Osteoblast (primary cell): ENCODE measurements around the gene MEGF11. TPM values are rescaled to one million over a fixed set of nuclear protein-coding genes. Genes with fewer than 3 reads are reported as not detected.

Experiments
- DNase-seq: peaks from one replicate; pipeline ENCODE4 v3.0.0; 2011; ENCODE audit warnings: low spot score, mixed read lengths; ENCODE audit not compliant: insufficient read length; ENCODE audit errors: missing footprints
- H2AFZ ChIP-seq: 2 replicates; pipeline ENCODE4 v1.6.0; 2011; ENCODE audit warnings: mild to moderate bottlenecking, low read length
- H3K27ac ChIP-seq: 2 replicates; pipeline ENCODE4 v1.5.1; 2011; ENCODE audit warnings: mild to moderate bottlenecking, low read depth, low read length, moderate library complexity
- H3K27me3 ChIP-seq: 2 replicates; pipeline ENCODE4 v1.6.0; 2012; ENCODE audit warnings: mild to moderate bottlenecking, control low read depth, inconsistent platforms, low read length, moderate library complexity; ENCODE audit not compliant: insufficient read depth
- H3K36me3 ChIP-seq: 2 replicates; pipeline ENCODE4 v1.5.1; 2011; ENCODE audit warnings: mild to moderate bottlenecking, low read length, control low read depth, moderate library complexity; ENCODE audit not compliant: insufficient read depth
- H3K4me1 ChIP-seq: 2 replicates; pipeline ENCODE4 v1.5.1; 2011; ENCODE audit warnings: mild to moderate bottlenecking, low read length, control low read depth, moderate library complexity; ENCODE audit not compliant: insufficient read depth
- H3K4me2 ChIP-seq: 2 replicates; pipeline ENCODE4 v1.6.0; 2011; ENCODE audit warnings: mild to moderate bottlenecking, low read length; ENCODE audit not compliant: insufficient read depth
- H3K4me3 ChIP-seq: fragments of 200-600 bp; sonication (generic); 3 replicates; pipeline ENCODE4 v1.5.1; 2012; ENCODE audit warnings: mild to moderate bottlenecking, low read length, inconsistent platforms; ENCODE audit not compliant: insufficient read depth
- H3K79me2 ChIP-seq: 2 replicates; pipeline ENCODE4 v1.6.0; 2012; ENCODE audit warnings: mild to moderate bottlenecking, low read length, control low read depth, inconsistent platforms; ENCODE audit not compliant: insufficient read depth
- H3K9me3 ChIP-seq: 2 replicates; pipeline ENCODE4 v1.5.1; 2011; ENCODE audit warnings: low read depth, low read length, control low read depth
- H4K20me1 ChIP-seq: 2 replicates; pipeline ENCODE4 v1.6.0; 2012; ENCODE audit warnings: mild to moderate bottlenecking, low read length, control low read depth; ENCODE audit not compliant: insufficient read depth
- total RNA-seq: library from RNA; depleted of rRNA; stranded (reverse); fragments of >200 nt; gene quantifications from 2 replicates; pipeline ENCODE4 v1.2.3, GENCODE V29; 2012
- TF ChIP-seq, protein P1 (sequence below): IDR thresholded peaks from 2 replicates; pipeline ENCODE4 v1.5.1; 2011; ENCODE audit warnings: mild to moderate bottlenecking, low read depth, low read length, moderate library complexity; ENCODE audit errors: extremely low read depth

Gene MEGF11
- total RNA-seq, 1 donor: not detected

DNA sequence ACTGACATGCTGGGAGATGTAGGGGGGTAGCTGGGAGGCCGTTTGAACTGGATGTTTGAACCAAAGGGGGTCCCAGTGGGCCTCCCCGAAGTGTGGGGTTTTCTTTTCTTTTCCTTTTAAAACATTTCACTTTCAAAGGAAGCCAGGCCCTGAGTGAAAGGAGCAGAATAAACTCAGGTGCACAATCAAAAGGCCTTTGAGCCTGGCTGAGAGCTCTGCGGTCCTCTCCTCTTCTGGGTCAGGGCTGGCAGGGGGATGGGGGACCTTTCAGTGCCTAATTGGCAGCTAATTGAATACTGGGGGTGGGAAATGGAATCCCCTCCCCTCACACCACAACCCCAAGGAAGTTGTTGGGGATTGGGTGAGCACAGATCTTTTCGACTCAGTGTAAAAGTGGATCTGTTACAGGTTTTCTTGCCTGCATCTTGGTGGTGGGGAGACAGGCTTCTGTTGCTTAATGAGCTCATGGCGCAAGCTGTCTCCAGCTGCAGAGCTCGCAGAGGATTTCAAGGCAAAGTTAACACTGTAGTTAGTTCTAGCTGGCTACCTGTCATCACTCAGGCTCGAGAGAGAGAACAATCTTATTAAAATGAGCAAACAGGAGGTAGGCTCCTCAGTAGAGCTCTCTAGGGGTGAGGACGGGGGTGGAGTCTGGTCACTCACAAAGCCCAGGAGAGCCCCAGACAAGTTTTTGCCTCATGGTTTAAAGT is 251.7 kb downstream of the MEGF11 start:
- TF ChIP-seq, protein P1, sequence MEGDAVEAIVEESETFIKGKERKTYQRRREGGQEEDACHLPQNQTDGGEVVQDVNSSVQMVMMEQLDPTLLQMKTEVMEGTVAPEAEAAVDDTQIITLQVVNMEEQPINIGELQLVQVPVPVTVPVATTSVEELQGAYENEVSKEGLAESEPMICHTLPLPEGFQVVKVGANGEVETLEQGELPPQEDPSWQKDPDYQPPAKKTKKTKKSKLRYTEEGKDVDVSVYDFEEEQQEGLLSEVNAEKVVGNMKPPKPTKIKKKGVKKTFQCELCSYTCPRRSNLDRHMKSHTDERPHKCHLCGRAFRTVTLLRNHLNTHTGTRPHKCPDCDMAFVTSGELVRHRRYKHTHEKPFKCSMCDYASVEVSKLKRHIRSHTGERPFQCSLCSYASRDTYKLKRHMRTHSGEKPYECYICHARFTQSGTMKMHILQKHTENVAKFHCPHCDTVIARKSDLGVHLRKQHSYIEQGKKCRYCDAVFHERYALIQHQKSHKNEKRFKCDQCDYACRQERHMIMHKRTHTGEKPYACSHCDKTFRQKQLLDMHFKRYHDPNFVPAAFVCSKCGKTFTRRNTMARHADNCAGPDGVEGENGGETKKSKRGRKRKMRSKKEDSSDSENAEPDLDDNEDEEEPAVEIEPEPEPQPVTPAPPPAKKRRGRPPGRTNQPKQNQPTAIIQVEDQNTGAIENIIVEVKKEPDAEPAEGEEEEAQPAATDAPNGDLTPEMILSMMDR: no peak
- H3K4me2 ChIP-seq: no peak overlapping the region
- no peaks in the 10 kb centered on the region for H3K36me3 ChIP-seq
- H3K4me1 ChIP-seq: no peaks in the 10 kb centered on the region
- H3K79me2 ChIP-seq: no peaks in the 10 kb centered on the region
- no peak for DNase-seq
- H4K20me1 ChIP-seq: no peaks in the 10 kb centered on the region
- peaks cover 3% of the 10 kb centered on the region for H3K27me3 ChIP-seq
- no peak overlapping the region for H3K27ac ChIP-seq
- no peak overlapping the region for H2AFZ ChIP-seq
- no peaks in the 10 kb centered on the region for H3K9me3 ChIP-seq
- no peak overlapping the region for H3K4me3 ChIP-seq

DNA sequence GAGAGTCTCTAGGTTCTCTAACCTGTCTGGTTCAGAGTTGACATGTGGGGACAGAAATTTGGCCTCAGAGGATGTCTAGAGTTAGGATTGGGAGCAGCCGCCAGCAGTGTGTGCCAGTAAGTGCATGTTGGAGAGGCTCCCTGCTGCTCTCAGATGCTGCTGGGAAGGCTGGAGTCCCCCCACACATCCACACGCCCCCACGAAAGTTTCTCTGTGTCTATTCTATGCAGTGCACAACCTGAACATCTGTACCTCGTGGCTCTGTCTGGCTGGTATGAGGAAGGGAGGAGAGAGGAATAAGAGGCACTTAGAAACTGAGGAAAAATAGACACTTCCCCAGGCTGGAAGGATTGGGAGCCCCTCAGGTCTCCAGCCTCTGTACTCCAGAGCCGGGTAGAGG is 252.5 kb downstream of the MEGF11 start:
- no peaks in the 10 kb centered on the region for H3K9me3 ChIP-seq
- no peak overlapping the region for H3K4me3 ChIP-seq
- no peaks in the 10 kb centered on the region for H4K20me1 ChIP-seq
- no peak overlapping the region for H3K27ac ChIP-seq
- no peak overlapping the region for H3K4me2 ChIP-seq
- H3K79me2 ChIP-seq: no peaks in the 10 kb centered on the region
- TF ChIP-seq, protein P1: no peak
- no peak for DNase-seq
- H3K27me3 ChIP-seq: peaks cover 3% of the 10 kb centered on the region
- H3K36me3 ChIP-seq: no peaks in the 10 kb centered on the region
- no peak overlapping the region for H2AFZ ChIP-seq
- no peaks in the 10 kb centered on the region for H3K4me1 ChIP-seq

GRCh38 chr15:65998486-65998885 is 255.1 kb downstream of the MEGF11 start:
- Histone ChIP-seq H3K79me2 (no peaks in the 10 kb centered on the region), H4K20me1 (no peaks in the 10 kb centered on the region), H3K36me3 (no peaks in the 10 kb centered on the region), H3K9me3 (no peaks in the 10 kb centered on the region), H3K27me3 (peaks cover 16% of the 10 kb centered on the region), H3K4me3 (no peak overlapping the region), H3K27ac (no peak overlapping the region), H2AFZ (no peak overlapping the region), H3K4me2 (no peak overlapping the region), H3K4me1 (no peaks in the 10 kb centered on the region)
- DNase-seq: no peak
- TF ChIP-seq, protein P1: no peak

GRCh38 chr15:65996901-65997300 is 256.6 kb downstream of the MEGF11 start:
- Histone ChIP-seq H3K36me3 (no peaks in the 10 kb centered on the region), H3K27ac (no peak overlapping the region), H2AFZ (no peak overlapping the region), H3K4me3 (no peak overlapping the region), H3K4me2 (no peak overlapping the region), H3K4me1 (no peaks in the 10 kb centered on the region), H3K79me2 (no peaks in the 10 kb centered on the region), H3K27me3 (peaks cover 25% of the 10 kb centered on the region), H3K9me3 (no peaks in the 10 kb centered on the region), H4K20me1 (no peaks in the 10 kb centered on the region)
- DNase-seq: no peak
- TF ChIP-seq, protein P1: no peak
